Measurements from ENCODE around the gene C1orf35. TPM values are rescaled to one million over a fixed set of nuclear protein-coding genes. Genes with fewer than 3 reads are reported as not detected.
A peak's percentile ranks its signal among the peaks of the same experiment; 100 is the strongest.

Gene C1orf35
- total RNA-seq, 1 donor from 2014 or later: 21.9 TPM

DNA sequence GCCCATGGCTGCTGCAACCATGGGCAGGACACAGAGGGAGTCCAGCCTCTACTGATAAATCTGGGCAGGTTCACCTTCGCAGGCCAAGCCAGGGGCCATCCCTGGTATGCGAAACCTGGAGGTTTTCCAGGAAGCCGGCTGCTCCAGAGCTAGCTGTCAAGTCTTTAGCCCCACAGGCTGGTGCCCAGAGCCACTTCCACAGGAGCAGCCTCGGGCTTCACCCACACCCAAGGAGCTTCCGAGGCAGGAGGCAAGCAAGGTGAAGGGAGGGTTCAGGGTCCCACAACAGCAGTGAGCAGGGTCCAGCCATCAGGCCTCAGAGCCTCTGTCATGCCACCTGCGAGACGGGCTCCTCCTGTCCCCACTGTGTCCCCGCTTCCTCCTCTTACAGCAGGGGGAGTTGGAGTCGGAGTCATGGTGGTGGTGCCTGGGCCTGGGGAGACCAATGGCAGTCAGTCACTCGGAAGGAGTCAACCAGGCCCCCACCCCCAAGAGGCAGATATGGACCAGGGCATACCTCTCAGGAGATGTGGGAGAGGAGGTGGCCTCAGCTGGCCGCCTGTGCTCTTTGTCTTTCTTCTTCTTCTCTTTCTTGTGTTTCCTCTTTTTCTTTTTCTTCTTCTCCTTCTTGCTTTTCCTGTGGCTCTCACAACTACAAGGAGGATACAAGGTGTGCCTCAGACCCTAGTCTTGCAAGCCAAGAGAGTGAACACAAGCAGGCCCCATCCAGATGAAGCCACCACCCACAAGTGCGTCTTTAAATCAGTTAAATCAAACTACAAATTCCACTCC, 2.1 kb downstream of the C1orf35 start:
- DNase-seq: no peak
- Mint-ChIP-seq H3K36me3 (ENCODE audit: unreplicated experiment) (peaks cover under 1% of the 10 kb centered on the region), H3K4me1 (ENCODE audit: low read depth, unreplicated experiment) (no peaks in the 10 kb centered on the region), H3K27me3 (ENCODE audit: unreplicated experiment) (peaks cover 13% of the 10 kb centered on the region), H3K9me3 (ENCODE audit: unreplicated experiment) (peaks cover 9% of the 10 kb centered on the region), H3K27ac (ENCODE audit: unreplicated experiment) (no peak overlapping the region), H3K4me3 (ENCODE audit: unreplicated experiment) (peak overlapping the region; percentile 71)
- TF ChIP-seq, protein P1, sequence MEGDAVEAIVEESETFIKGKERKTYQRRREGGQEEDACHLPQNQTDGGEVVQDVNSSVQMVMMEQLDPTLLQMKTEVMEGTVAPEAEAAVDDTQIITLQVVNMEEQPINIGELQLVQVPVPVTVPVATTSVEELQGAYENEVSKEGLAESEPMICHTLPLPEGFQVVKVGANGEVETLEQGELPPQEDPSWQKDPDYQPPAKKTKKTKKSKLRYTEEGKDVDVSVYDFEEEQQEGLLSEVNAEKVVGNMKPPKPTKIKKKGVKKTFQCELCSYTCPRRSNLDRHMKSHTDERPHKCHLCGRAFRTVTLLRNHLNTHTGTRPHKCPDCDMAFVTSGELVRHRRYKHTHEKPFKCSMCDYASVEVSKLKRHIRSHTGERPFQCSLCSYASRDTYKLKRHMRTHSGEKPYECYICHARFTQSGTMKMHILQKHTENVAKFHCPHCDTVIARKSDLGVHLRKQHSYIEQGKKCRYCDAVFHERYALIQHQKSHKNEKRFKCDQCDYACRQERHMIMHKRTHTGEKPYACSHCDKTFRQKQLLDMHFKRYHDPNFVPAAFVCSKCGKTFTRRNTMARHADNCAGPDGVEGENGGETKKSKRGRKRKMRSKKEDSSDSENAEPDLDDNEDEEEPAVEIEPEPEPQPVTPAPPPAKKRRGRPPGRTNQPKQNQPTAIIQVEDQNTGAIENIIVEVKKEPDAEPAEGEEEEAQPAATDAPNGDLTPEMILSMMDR (IDR thresholded peaks at IDR 0.05; ENCODE audit: partially characterized antibody, unreplicated experiment): no peak

DNA sequence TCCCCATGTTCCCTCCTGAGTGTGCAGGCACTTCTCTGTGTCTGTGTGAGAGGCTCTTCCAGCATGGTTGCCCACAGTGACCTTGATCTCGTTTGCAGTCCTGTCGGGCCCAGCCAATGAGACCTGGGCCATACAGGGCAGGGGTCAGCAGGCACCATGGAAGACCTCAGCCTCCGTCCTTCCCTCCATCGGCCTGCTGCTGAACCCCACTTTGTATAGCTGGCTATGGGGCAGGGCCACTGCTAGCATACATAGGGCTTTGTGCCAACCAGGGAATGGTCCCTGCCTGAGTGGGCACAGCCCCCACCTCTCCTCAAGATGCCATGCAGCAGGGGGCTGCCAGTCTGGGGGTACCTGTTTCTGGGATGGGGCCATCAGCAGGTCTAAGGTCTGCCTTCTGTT, 3.8 kb downstream of the C1orf35 start:
- H3K4me1 Mint-ChIP-seq (ENCODE audit: low read depth, unreplicated experiment): no peaks in the 10 kb centered on the region
- peaks cover 10% of the 10 kb centered on the region for H3K27me3 Mint-ChIP-seq (ENCODE audit: unreplicated experiment)
- no peak overlapping the region for H3K27ac Mint-ChIP-seq (ENCODE audit: unreplicated experiment)
- H3K9me3 Mint-ChIP-seq (ENCODE audit: unreplicated experiment): peaks cover 13% of the 10 kb centered on the region
- no peak overlapping the region for H3K4me3 Mint-ChIP-seq (ENCODE audit: unreplicated experiment)
- peaks cover 14% of the 10 kb centered on the region for H3K36me3 Mint-ChIP-seq (ENCODE audit: unreplicated experiment)
- no peak for DNase-seq
- TF ChIP-seq, protein P1 (IDR thresholded peaks at IDR 0.05; ENCODE audit: partially characterized antibody, unreplicated experiment): no peak

DNA sequence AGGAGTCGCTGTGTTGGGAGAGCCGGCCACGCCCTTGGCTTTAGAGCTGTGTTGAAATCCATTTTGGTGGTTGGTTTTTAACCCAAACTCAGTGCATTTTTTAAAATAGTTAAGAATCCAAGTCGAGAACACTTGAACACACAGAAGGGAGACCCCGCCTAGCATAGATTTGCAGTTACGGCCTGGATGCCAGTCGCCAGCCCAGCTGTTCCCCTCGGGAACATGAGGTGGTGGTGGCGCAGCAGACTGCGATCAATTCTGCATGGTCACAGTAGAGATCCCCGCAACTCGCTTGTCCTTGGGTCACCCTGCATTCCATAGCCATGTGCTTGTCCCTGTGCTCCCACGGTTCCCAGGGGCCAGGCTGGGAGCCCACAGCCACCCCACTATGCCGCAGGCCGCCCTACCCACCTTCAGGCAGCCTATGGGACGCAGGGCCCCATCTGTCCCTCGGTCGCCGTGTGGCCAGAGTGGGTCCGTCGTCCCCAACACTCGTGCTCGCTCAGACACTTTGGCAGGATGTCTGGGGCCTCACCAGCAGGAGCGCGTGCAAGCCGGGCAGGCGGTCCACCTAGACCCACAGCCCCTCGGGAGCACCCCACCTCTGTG, 4.7 kb downstream of the C1orf35 start:
- no peak overlapping the region for H3K27ac Mint-ChIP-seq (ENCODE audit: unreplicated experiment)
- TF ChIP-seq, protein P1 (IDR thresholded peaks at IDR 0.05; ENCODE audit: partially characterized antibody, unreplicated experiment): no peak
- H3K27me3 Mint-ChIP-seq (ENCODE audit: unreplicated experiment): peaks cover 8% of the 10 kb centered on the region
- H3K4me1 Mint-ChIP-seq (ENCODE audit: low read depth, unreplicated experiment): no peaks in the 10 kb centered on the region
- H3K9me3 Mint-ChIP-seq (ENCODE audit: unreplicated experiment): peaks cover 10% of the 10 kb centered on the region
- H3K4me3 Mint-ChIP-seq (ENCODE audit: unreplicated experiment): no peak overlapping the region
- peaks cover 18% of the 10 kb centered on the region for H3K36me3 Mint-ChIP-seq (ENCODE audit: unreplicated experiment)
- DNase-seq: no peak

DNA sequence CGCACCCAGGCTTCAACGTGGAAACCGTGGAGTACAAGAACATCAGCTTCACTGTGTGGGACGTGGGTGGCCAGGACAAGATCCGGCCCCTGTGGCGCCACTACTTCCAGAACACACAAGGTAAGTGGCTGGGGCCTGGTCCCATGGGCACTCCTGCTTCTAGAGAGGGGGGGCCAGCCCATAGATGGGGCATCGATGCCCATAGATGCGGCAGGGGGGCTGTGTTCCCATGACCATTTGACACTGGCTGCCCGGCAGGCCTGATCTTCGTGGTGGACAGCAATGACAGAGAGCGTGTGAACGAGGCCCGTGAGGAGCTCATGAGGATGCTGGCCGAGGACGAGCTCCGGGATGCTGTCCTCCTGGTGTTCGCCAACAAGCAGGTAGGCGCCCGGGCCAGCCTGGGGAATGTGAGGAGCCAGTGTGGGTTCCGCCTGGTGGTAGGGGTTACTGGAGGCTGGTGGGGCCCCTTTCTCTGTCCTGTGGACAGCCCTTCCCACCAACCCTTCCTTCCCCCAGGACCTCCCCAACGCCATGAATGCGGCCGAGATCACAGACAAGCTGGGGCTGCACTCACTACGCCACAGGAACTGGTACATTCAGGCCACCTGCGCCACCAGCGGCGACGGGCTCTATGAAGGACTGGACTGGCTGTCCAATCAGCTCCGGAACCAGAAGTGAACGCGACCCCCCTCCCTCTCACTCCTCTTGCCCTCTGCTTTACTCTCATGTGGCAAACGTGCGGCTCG, 5.6 kb downstream of the C1orf35 start:
- Mint-ChIP-seq H3K36me3 (ENCODE audit: unreplicated experiment) (peaks cover 18% of the 10 kb centered on the region), H3K4me1 (ENCODE audit: low read depth, unreplicated experiment) (no peaks in the 10 kb centered on the region), H3K27me3 (ENCODE audit: unreplicated experiment) (peaks cover 5% of the 10 kb centered on the region), H3K27ac (ENCODE audit: unreplicated experiment) (no peak overlapping the region), H3K9me3 (ENCODE audit: unreplicated experiment) (peaks cover 10% of the 10 kb centered on the region), H3K4me3 (ENCODE audit: unreplicated experiment) (no peak overlapping the region)
- TF ChIP-seq, protein P1 (IDR thresholded peaks at IDR 0.05; ENCODE audit: partially characterized antibody, unreplicated experiment): no peak
- no peak for DNase-seq
